ENCODE data around the gene SLC5A6.

DNA sequence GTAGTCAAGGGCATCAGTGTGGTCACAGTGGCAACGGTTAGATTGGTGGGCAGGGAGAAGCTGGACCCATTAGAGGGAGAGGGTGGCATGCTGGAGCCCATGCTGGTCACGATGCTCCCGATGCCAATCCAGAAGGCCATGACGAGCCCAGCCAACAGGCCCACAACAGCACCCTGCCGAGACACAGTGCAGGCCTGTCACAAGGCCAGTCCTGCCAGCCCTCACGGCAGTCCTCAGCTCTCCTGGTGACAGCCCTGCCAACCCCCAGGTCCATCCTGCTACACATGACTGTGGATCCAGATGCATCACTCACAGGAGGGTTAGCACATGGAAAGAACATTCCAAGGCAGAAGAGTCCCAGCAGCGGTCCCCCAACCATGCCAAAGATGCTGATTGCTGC lies 10.4 kb downstream of the SLC5A6 start:
- TF ChIP-seq, protein P1, sequence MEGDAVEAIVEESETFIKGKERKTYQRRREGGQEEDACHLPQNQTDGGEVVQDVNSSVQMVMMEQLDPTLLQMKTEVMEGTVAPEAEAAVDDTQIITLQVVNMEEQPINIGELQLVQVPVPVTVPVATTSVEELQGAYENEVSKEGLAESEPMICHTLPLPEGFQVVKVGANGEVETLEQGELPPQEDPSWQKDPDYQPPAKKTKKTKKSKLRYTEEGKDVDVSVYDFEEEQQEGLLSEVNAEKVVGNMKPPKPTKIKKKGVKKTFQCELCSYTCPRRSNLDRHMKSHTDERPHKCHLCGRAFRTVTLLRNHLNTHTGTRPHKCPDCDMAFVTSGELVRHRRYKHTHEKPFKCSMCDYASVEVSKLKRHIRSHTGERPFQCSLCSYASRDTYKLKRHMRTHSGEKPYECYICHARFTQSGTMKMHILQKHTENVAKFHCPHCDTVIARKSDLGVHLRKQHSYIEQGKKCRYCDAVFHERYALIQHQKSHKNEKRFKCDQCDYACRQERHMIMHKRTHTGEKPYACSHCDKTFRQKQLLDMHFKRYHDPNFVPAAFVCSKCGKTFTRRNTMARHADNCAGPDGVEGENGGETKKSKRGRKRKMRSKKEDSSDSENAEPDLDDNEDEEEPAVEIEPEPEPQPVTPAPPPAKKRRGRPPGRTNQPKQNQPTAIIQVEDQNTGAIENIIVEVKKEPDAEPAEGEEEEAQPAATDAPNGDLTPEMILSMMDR (IDR thresholded peaks at IDR 0.05), result no peak
- TF ChIP-seq POLR2A (IDR thresholded peaks at IDR 0.05), result no peak
